ENCODE measurements around the gene TAOK3.

- TF ChIP-seq CTCF (IDR thresholded peaks at IDR 0.05; ENCODE audit: insufficient read depth, low read length, poor library complexity, severe bottlenecking), result no peak
- TF ChIP-seq EZH2phosphoT487 (conservative IDR thresholded peaks at IDR 0.05; ENCODE audit: low read length), result no peak
Measured at GRCh38 chr12:118328486-118329330, 44.0 kb downstream of the TAOK3 start.

All from SU-DHL-6 (cell line).